Testis (tissue), 3 donors: ENCODE data around the gene GNMT. TPM values are rescaled to one million over a fixed set of nuclear protein-coding genes. Genes with fewer than 3 reads are reported as not detected.

ENCODE experiments used
- DNase-seq: peaks from one replicate; pipeline ENCODE4 v3.0.0-alpha.2; 2019
- H3K27ac ChIP-seq, 2 donors: fragments of 200-600 bp; sonication (generic); one replicate each; pipeline ENCODE4 v1.5.1; 2019
- H3K27me3 ChIP-seq: fragments of 200-600 bp; sonication (generic); one replicate; pipeline ENCODE4 v1.5.1; 2019
- H3K36me3 ChIP-seq: fragments of 200-600 bp; sonication (generic); one replicate; pipeline ENCODE4 v1.5.1; 2017; ENCODE audit warnings: low read depth; ENCODE audit errors: missing control alignments
- H3K4me1 ChIP-seq: fragments of 200-600 bp; sonication (generic); one replicate; pipeline ENCODE4 v1.5.1; 2019
- H3K4me3 ChIP-seq, 2 donors: fragments of 200-600 bp; sonication (generic); one replicate each; pipeline ENCODE4 v1.5.1; 2017 to 2019
- H3K9me3 ChIP-seq: fragments of 200-600 bp; sonication (generic); one replicate; pipeline ENCODE4 v1.5.1; 2017
- POLR2A ChIP-seq: fragments of 450-650 bp; IDR thresholded peaks from one replicate; pipeline ENCODE4 v1.6.1; 2017; ENCODE audit warnings: antibody characterized with exemption, mild to moderate bottlenecking, moderate library complexity
- WGBS, 2 donors: methylation state at CpG; one replicate each; pipeline ENCODE4 v1.1.5; 2018; 5-methylcytosine and 5-hydroxymethylcytosine counted together
- intact Hi-C: fragments of 100-400 bp; cut with DNase I; formaldehyde crosslinking; loops from one replicate; pipeline ENCODE4 v1.15.1; 2023; ENCODE audit warnings: low total_unique reads
- polyA plus RNA-seq: library from polyadenylated mRNA; stranded (reverse); fragments of 350-450 nt; fragmentation: Illumina TruSeq; extraction: RNeasy Lipid Tissue Mini Kit (QIAGEN cat#74804); gene quantifications from one replicate; pipeline ENCODE4 v1.2.3, GENCODE V29; 2014; ENCODE audit warnings: low read depth, low replicate concordance; ENCODE audit not compliant: insufficient read depth
- total RNA-seq, 2 donors: library from RNA; depleted of rRNA; stranded (reverse); fragments of >200 nt; gene quantifications; one replicate each; pipeline ENCODE4 v1.2.3, GENCODE V29; 2016
- TF ChIP-seq, protein P1 (sequence below), 3 experiments: fragments of 450-650 bp in 2 of 3; fragments of 200-600 bp in 1 of 3; sonication (generic) in 1 of 3; IDR thresholded peaks; one replicate each; pipeline ENCODE4 v1.5.1; 2016 to 2019; ENCODE audit warnings: antibody characterized with exemption in 3 of 3, mild to moderate bottlenecking in 2 of 3, moderate library complexity in 1 of 3

The GNMT gene
- total and polyA plus RNA-seq, 3 donors from 2014 or later = 0.31 to 1.7 (median 0.83) TPM

DNA sequence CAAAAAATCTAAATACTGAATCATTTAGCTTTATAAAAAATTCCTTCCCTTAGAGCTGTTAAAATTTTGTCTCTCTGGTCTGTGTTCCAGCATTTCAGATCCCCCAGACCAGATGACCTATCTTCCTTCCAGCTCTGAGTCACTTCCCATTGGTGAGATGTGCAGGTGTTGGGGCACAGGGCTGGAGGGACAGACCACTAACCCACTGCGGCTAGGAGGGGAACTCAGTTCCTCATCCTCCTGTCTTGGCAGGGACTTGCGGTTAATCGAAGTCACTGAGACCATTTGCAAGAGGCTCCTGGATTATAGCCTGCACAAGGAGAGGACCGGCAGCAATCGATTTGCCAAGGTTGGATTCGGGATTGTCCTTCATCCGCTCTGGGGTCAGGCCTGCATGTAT, 25.2 kb upstream of the GNMT start:
- peaks cover 18% of the 10 kb centered on the region for H3K4me1 ChIP-seq
- no peak overlapping the region for H3K4me3 ChIP-seq
- no peaks in the 10 kb centered on the region for H3K9me3 ChIP-seq
- WGBS, 2 donors = 85 to 94% methylated on average over 7 of the region's 7 CpGs
- TF ChIP-seq, protein P1, sequence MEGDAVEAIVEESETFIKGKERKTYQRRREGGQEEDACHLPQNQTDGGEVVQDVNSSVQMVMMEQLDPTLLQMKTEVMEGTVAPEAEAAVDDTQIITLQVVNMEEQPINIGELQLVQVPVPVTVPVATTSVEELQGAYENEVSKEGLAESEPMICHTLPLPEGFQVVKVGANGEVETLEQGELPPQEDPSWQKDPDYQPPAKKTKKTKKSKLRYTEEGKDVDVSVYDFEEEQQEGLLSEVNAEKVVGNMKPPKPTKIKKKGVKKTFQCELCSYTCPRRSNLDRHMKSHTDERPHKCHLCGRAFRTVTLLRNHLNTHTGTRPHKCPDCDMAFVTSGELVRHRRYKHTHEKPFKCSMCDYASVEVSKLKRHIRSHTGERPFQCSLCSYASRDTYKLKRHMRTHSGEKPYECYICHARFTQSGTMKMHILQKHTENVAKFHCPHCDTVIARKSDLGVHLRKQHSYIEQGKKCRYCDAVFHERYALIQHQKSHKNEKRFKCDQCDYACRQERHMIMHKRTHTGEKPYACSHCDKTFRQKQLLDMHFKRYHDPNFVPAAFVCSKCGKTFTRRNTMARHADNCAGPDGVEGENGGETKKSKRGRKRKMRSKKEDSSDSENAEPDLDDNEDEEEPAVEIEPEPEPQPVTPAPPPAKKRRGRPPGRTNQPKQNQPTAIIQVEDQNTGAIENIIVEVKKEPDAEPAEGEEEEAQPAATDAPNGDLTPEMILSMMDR (IDR thresholded peaks at IDR 0.05) = no peak
- TF ChIP-seq POLR2A = no peak
- no peak for DNase-seq
- intact Hi-C loops = no loop called here
- H3K27ac ChIP-seq = no peak overlapping the region
- H3K36me3 ChIP-seq = no peaks in the 10 kb centered on the region
- no peaks in the 10 kb centered on the region for H3K27me3 ChIP-seq

DNA sequence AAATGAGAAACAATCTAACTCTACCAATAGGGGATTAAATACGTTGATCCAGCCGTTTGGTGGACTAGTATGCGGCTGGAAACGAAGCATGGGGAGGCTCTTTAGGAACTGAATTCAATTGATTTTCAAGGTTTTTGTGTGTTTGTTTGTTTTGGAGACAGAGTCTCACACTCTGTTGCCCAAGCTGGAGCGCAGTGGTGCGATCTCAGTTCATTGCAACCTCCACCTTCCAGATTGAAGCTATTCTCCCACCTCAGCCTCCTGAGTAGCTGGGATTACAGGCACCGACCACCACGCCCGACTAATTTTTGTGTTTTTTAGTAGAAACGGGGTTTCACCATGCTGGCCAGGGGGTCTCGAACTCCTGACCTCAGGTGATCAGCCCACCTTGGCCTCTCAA, 24.2 kb upstream of the GNMT start:
- Histone ChIP-seq H3K27me3 (no peaks in the 10 kb centered on the region), H3K27ac (no peak overlapping the region), H3K4me1 (peaks cover 7% of the 10 kb centered on the region), H3K36me3 (no peaks in the 10 kb centered on the region), H3K4me3 (no peak overlapping the region), H3K9me3 (no peaks in the 10 kb centered on the region)
- WGBS, 2 donors = 91 to 95% methylated on average over 11 of the region's 11 CpGs
- DNase-seq = no peak
- intact Hi-C loops = no loop called here
- no peak for TF ChIP-seq POLR2A
- TF ChIP-seq, protein P1 (IDR thresholded peaks at IDR 0.05) = no peak

DNA sequence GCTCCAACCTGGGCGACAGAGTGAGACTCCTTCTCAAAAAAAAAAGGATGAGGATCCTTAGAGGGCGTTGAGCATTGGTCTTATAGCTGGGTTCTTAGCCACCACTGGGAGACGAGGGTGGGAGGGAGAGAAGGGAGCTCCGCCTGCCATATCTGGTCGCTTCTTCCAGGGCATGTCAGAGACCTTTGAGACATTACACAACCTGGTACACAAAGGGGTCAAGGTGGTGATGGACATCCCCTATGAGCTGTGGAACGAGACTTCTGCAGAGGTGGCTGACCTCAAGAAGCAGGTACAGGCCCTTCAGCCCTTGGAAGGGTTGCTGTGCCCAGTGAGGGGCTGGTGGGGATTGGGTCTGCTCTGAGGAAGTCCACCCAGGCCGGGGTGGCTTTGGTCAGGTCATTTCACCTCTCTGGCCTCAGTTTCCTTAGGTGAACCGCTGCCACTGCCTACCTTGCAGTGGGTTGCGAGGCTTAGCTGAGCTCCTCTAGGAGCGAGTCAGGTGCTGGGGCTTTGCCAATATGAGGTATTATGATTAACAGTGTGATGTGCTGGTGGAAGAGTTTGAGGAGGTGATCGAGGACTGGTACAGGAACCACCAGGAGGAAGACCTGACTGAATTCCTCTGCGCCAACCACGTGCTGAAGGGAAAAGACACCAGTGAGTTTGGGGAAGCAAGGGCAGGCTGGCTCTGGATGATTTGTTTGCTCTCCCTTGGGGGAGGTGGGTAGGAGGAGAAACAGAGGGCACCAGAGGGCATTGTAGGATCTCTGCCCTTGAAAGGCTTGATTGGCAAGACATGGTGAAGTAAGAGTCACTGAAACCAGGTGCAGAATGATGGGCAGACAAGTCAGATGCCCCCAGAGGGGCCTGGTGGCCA, 22.8 kb upstream of the GNMT start:
- H3K27me3 ChIP-seq = no peaks in the 10 kb centered on the region
- H3K27ac ChIP-seq = no peak overlapping the region
- intact Hi-C loops = no loop called here
- peaks cover 5% of the 10 kb centered on the region for H3K4me1 ChIP-seq
- H3K9me3 ChIP-seq = no peaks in the 10 kb centered on the region
- H3K36me3 ChIP-seq = no peaks in the 10 kb centered on the region
- 87 to 89% methylated on average over 9 to 13 of the region's 13 CpGs for WGBS, 2 donors
- DNase-seq = no peak
- TF ChIP-seq, protein P1 (IDR thresholded peaks at IDR 0.05) = no peak
- TF ChIP-seq POLR2A = no peak
- H3K4me3 ChIP-seq = no peak overlapping the region

DNA sequence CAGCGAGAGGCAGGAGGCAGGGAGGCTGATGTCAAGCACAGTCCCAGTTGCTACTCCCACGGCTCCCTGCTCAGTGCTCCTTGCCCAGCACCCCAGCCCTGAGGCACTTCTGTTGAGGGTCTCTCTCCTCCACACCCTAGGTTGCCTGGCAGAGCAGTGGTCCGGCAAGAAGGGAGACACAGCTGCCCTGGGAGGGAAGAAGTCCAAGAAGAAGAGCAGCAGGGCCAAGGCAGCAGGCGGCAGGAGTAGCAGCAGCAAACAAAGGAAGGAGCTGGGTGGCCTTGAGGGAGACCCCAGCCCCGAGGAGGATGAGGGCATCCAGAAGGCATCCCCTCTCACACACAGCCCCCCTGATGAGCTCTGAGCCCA, 22.1 kb upstream of the GNMT start:
- Histone ChIP-seq H3K36me3 (no peaks in the 10 kb centered on the region), H3K4me3 (no peak overlapping the region), H3K4me1 (peaks cover 5% of the 10 kb centered on the region), H3K9me3 (no peaks in the 10 kb centered on the region), H3K27me3 (no peaks in the 10 kb centered on the region), H3K27ac (no peak overlapping the region)
- DNase-seq = no peak
- TF ChIP-seq POLR2A = no peak
- TF ChIP-seq, protein P1 (IDR thresholded peaks at IDR 0.05) = no peak
- intact Hi-C loops = no loop called here
- 64 to 66% methylated on average over 3 to 4 of the region's 5 CpGs for WGBS, 2 donors
